ENCODE results near the gene STAG3. TPM values are rescaled to one million over a fixed set of nuclear protein-coding genes. Genes with fewer than 3 reads are reported as not detected.
A peak's percentile ranks its signal among the peaks of the same experiment; 100 is the strongest.
"Not testable (repeated sequence)": the region's sequence is repeated elsewhere in the genome, so short reads cannot be mapped to it uniquely, and the experiment has no call there.

STAG3 gene
- total RNA-seq, 2 experiments from 2014 or later, result 16.5 to 20.6 TPM

- ChIA-PET POLR2A (interaction anchor here (0.5 to 1.9 kb wide), 2 partner anchors 13 to 93 kb away, joined by 3 to 4 read pairs; no protein-coding TSS in a partner anchor), CTCF (interaction anchor here (13.7 kb wide), 1 partner anchor 11 kb away, joined by 141 read pairs; no protein-coding TSS in a partner anchor)
Measured at GRCh38 chr7:100142461-100142860, 35.3 kb upstream of the STAG3 start.

GRCh38 chr7:100146350-100146749 is 31.4 kb upstream of the STAG3 start:
- DNase-seq, POLR2A ChIA-PET: not testable (repeated sequence)
- CTCF ChIA-PET, result interaction anchor here (1.6 to 13.7 kb wide), 4 partner anchors 15 to 71 kb away, joined by 3 to 141 read pairs (median 16); no protein-coding TSS in a partner anchor

More at GRCh38 chr7:100142461-100142860, 35.3 kb upstream of the STAG3 start:
- Mint-ChIP-seq H3K36me3 (ENCODE audit: low read depth) (no peaks in the 10 kb centered on the region), H3K4me3 (no peak overlapping the region), H3K27ac (no peak overlapping the region), H3K27me3 (ENCODE audit: low read depth) (no peaks in the 10 kb centered on the region), H3K9me3 (ENCODE audit: insufficient read depth) (no peaks in the 10 kb centered on the region), H3K4me1 (ENCODE audit: low read depth) (peaks cover 16% of the 10 kb centered on the region)
- no peak for ATAC-seq
- DNase-seq, result no peak

GRCh38 chr7:100147278-100147677 is 30.4 kb upstream of the STAG3 start:
- H3K4me3 Mint-ChIP-seq, result no peak overlapping the region
- H3K36me3 Mint-ChIP-seq (ENCODE audit: low read depth), result peaks cover 23% of the 10 kb centered on the region
- ChIA-PET CTCF (interaction anchor here (0.8 to 13.7 kb wide), 6 partner anchors 10 to 70 kb away, joined by 3 to 141 read pairs (median 10); no protein-coding TSS in a partner anchor), POLR2A (interaction anchor here (0.6 to 1.1 kb wide), 3 partner anchors 16 to 70 kb away, joined by 3 to 5 read pairs (median 3); no protein-coding TSS in a partner anchor)
- H3K27ac Mint-ChIP-seq, result no peak overlapping the region
- no peaks in the 10 kb centered on the region for H3K27me3 Mint-ChIP-seq (ENCODE audit: low read depth)
- no peaks in the 10 kb centered on the region for H3K9me3 Mint-ChIP-seq (ENCODE audit: insufficient read depth)
- DNase-seq, result no peak
- H3K4me1 Mint-ChIP-seq (ENCODE audit: low read depth), result peaks cover 28% of the 10 kb centered on the region
- ATAC-seq, result no peak

More at GRCh38 chr7:100146350-100146749, 31.4 kb upstream of the STAG3 start:
- not testable (repeated sequence) for ATAC-seq; H3K4me3 Mint-ChIP-seq; H3K27me3 Mint-ChIP-seq (ENCODE audit: low read depth); H3K27ac Mint-ChIP-seq; H3K9me3 Mint-ChIP-seq (ENCODE audit: insufficient read depth)
- H3K36me3 Mint-ChIP-seq (ENCODE audit: low read depth), result peaks cover 15% of the 10 kb centered on the region
- peaks cover 25% of the 10 kb centered on the region for H3K4me1 Mint-ChIP-seq (ENCODE audit: low read depth)

- ChIA-PET POLR2A (interaction anchor here (0.6 to 2.0 kb wide), 15 partner anchors 8 to 174 kb away, joined by 3 to 15 read pairs (median 5); partner anchors contain the start of genes MBLAC1, MCM7, PVRIG and TRAPPC14), CTCF (interaction anchor here (0.8 to 13.7 kb wide), 12 partner anchors 8 to 72 kb away, joined by 3 to 141 read pairs (median 6); partner anchors contain the start of genes MBLAC1 and PVRIG)
- H3K27ac Mint-ChIP-seq, result peak overlapping the region; percentile 97
- H3K9me3 Mint-ChIP-seq (ENCODE audit: insufficient read depth), result no peaks in the 10 kb centered on the region
- H3K27me3 Mint-ChIP-seq (ENCODE audit: low read depth), result no peaks in the 10 kb centered on the region
- H3K36me3 Mint-ChIP-seq (ENCODE audit: low read depth), result peaks cover 30% of the 10 kb centered on the region
- peaks cover 37% of the 10 kb centered on the region for H3K4me1 Mint-ChIP-seq (ENCODE audit: low read depth)
- peak overlapping the region; percentile 96 for H3K4me3 Mint-ChIP-seq
- DNase-seq (no peak), ATAC-seq (no peak)
Measured at GRCh38 chr7:100148225-100148558, 29.5 kb upstream of the STAG3 start.

GRCh38 chr7:100148559-100149328 is 29.0 kb upstream of the STAG3 start, which contains the start of gene LAMTOR4:
Gene LAMTOR4 (plus strand): TSS chr7:100148918. CDS start chr7:100148973, 55 bp downstream.
- peak; percentile 100 for DNase-seq
- no peaks in the 10 kb centered on the region for H3K9me3 Mint-ChIP-seq (ENCODE audit: insufficient read depth)
- H3K27ac Mint-ChIP-seq, result peak within 1 kb of the TSS; percentile 97

GRCh38 chr7:100152404-100152803 is 25.3 kb upstream of the STAG3 start:
- H3K4me1 Mint-ChIP-seq (ENCODE audit: low read depth), result peaks cover 69% of the 10 kb centered on the region
- CTCF ChIA-PET, result interaction anchor here (1.5 kb wide), 1 partner anchor 20 kb away, joined by 4 read pairs; no protein-coding TSS in a partner anchor

More at GRCh38 chr7:100148559-100149328, 29.0 kb upstream of the STAG3 start, which contains the start of gene LAMTOR4:
- ChIA-PET POLR2A (interaction anchor here (0.6 to 2.0 kb wide), 15 partner anchors 8 to 281 kb away, joined by 3 to 15 read pairs (median 5); partner anchors contain the start of genes MBLAC1, MCM7, MEPCE and PVRIG), CTCF (interaction anchor here (0.6 to 13.7 kb wide), 15 partner anchors 8 to 557 kb away, joined by 3 to 141 read pairs (median 4); partner anchors contain the start of genes GAL3ST4, MBLAC1, POP7 and PVRIG)
- Mint-ChIP-seq H3K36me3 (ENCODE audit: low read depth) (peaks cover 36% of the 10 kb centered on the region), H3K27me3 (ENCODE audit: low read depth) (no peaks in the 10 kb centered on the region), H3K4me1 (ENCODE audit: low read depth) (peaks cover 42% of the 10 kb centered on the region), H3K4me3 (peak within 1 kb of the TSS; percentile 96)
- peak; percentile 99 for ATAC-seq

GRCh38 chr7:100152937-100153666 is 24.6 kb upstream of the STAG3 start:
- Mint-ChIP-seq H3K27me3 (ENCODE audit: low read depth) (no peaks in the 10 kb centered on the region), H3K27ac (peak overlapping the region; percentile 39), H3K4me3 (no peak overlapping the region), H3K9me3 (ENCODE audit: insufficient read depth) (no peaks in the 10 kb centered on the region), H3K4me1 (ENCODE audit: low read depth) (peaks cover 69% of the 10 kb centered on the region), H3K36me3 (ENCODE audit: low read depth) (peaks cover 69% of the 10 kb centered on the region)
- ChIA-PET POLR2A (interaction anchor here (1.0 to 1.6 kb wide), 2 partner anchors 12 to 52 kb away, joined by 3 to 8 read pairs; partner anchors contain the start of genes AP4M1 and MCM7), CTCF (interaction anchor here (1.5 to 2.1 kb wide), 2 partner anchors 20 to 37 kb away, joined by 4 to 5 read pairs; no protein-coding TSS in a partner anchor)
- ATAC-seq (no peak), DNase-seq (no peak)

More at GRCh38 chr7:100152404-100152803, 25.3 kb upstream of the STAG3 start:
- H3K9me3 Mint-ChIP-seq (ENCODE audit: insufficient read depth), result no peaks in the 10 kb centered on the region
- POLR2A ChIA-PET, result interaction anchor here (1.0 kb wide), 1 partner anchor 13 kb away, joined by 8 read pairs; no protein-coding TSS in a partner anchor
- peak overlapping the region; percentile 20 for H3K4me3 Mint-ChIP-seq
- no peak for ATAC-seq
- peaks cover 65% of the 10 kb centered on the region for H3K36me3 Mint-ChIP-seq (ENCODE audit: low read depth)
- DNase-seq, result no peak
- H3K27me3 Mint-ChIP-seq (ENCODE audit: low read depth), result no peaks in the 10 kb centered on the region
- peak overlapping the region; percentile 66 for H3K27ac Mint-ChIP-seq

GRCh38 chr7:100153708-100154535 is 23.8 kb upstream of the STAG3 start:
- H3K27ac Mint-ChIP-seq, result peak overlapping the region; percentile 39
- no peaks in the 10 kb centered on the region for H3K27me3 Mint-ChIP-seq (ENCODE audit: low read depth)
- H3K36me3 Mint-ChIP-seq (ENCODE audit: low read depth), result peaks cover 66% of the 10 kb centered on the region
- CTCF ChIA-PET, result interaction anchor here (1.5 to 2.1 kb wide), 2 partner anchors 21 to 36 kb away, joined by 4 to 5 read pairs; no protein-coding TSS in a partner anchor
- H3K4me1 Mint-ChIP-seq (ENCODE audit: low read depth), result peaks cover 65% of the 10 kb centered on the region
- H3K9me3 Mint-ChIP-seq (ENCODE audit: insufficient read depth), result no peaks in the 10 kb centered on the region
- POLR2A ChIA-PET, result interaction anchor here (1.0 to 1.6 kb wide), 2 partner anchors 12 to 52 kb away, joined by 3 to 8 read pairs; partner anchors contain the start of genes AP4M1 and MCM7
- no peak for DNase-seq
- ATAC-seq, result no peak
- no peak overlapping the region for H3K4me3 Mint-ChIP-seq

GRCh38 chr7:100154651-100155491 is 22.8 kb upstream of the STAG3 start:
- Mint-ChIP-seq H3K27me3 (ENCODE audit: low read depth) (no peaks in the 10 kb centered on the region), H3K4me3 (no peak overlapping the region), H3K36me3 (ENCODE audit: low read depth) (peaks cover 64% of the 10 kb centered on the region), H3K9me3 (ENCODE audit: insufficient read depth) (no peaks in the 10 kb centered on the region), H3K4me1 (ENCODE audit: low read depth) (peaks cover 71% of the 10 kb centered on the region), H3K27ac (peak overlapping the region; percentile 34)
- ATAC-seq, result no peak
- CTCF ChIA-PET, result interaction anchor here (1.0 to 4.6 kb wide), 3 partner anchors 9 to 35 kb away, joined by 3 to 27 read pairs (median 5); partner anchors contain the start of gene GAL3ST4
- POLR2A ChIA-PET, result interaction anchor here (0.8 to 1.7 kb wide), 5 partner anchors 13 to 180 kb away, joined by 3 to 4 read pairs (median 3); partner anchors contain the start of genes AP4M1, GPC2, MCM7 and STAG3
- DNase-seq, result no peak
